GM23338 (cell line): Measurements from ENCODE around the gene NKAIN2.

Source experiments
- CREB1 ChIP-seq: fragments of 250-450 bp; sonication (Bioruptor Pico); IDR thresholded peaks from 2 replicates; pipeline ENCODE4 v1.5.0; 2020; ENCODE audit warnings: low read depth, mild to moderate bottlenecking, moderate library complexity
- CTCF ChIP-seq, 2 experiments: fragments of 200-600 bp in 1 of 2; sonication (generic) in 1 of 2; conservative IDR thresholded peaks; 2 replicates each; pipeline versions ENCODE4 v1.5.1 to v1.6.1; 2016 to 2017; ENCODE audit warnings: antibody characterized with exemption in 2 of 2, low read depth in 2 of 2, mild to moderate bottlenecking in 2 of 2, moderate library complexity in 1 of 2
- EZH2 ChIP-seq: fragments of 200-600 bp; sonication (generic); IDR thresholded peaks from one replicate; pipeline ENCODE4 v1.8.0; 2017; ENCODE audit warnings: antibody characterized with exemption, mild to moderate bottlenecking, low read depth; ENCODE audit not compliant: unreplicated experiment
- EZH2phosphoT487 ChIP-seq: fragments of 200-600 bp; sonication (generic); IDR thresholded peaks from one replicate; pipeline ENCODE4 v1.8.1; 2018; ENCODE audit warnings: antibody characterized with exemption; ENCODE audit not compliant: unreplicated experiment
- JUNB ChIP-seq: IDR thresholded peaks from one replicate; pipeline ENCODE4 v1.6.1; 2016; ENCODE audit warnings: antibody characterized with exemption; ENCODE audit not compliant: unreplicated experiment
- NANOG ChIP-seq: IDR thresholded peaks from 2 replicates; pipeline ENCODE4 v1.6.1; 2016; ENCODE audit warnings: antibody characterized with exemption, borderline replicate concordance
- POLR2AphosphoS5 ChIP-seq: IDR thresholded peaks from 2 replicates; pipeline ENCODE4 v1.6.1; 2016; ENCODE audit warnings: antibody characterized with exemption, low read depth
- REST ChIP-seq: IDR thresholded peaks from one replicate; pipeline ENCODE4 v1.6.1; 2018; ENCODE audit warnings: antibody characterized with exemption; ENCODE audit not compliant: unreplicated experiment
- ZNF114 ChIP-seq: fragments of 250-450 bp; sonication (Bioruptor Pico); IDR thresholded peaks from 2 replicates; pipeline ENCODE4 v1.5.0; 2020; ENCODE audit warnings: mild to moderate bottlenecking, moderate library complexity
- ZNF331 ChIP-seq: fragments of 250-450 bp; sonication (Bioruptor Pico); IDR thresholded peaks from 2 replicates; pipeline ENCODE4 v1.5.0; 2020; ENCODE audit warnings: low read depth, mild to moderate bottlenecking, moderate library complexity

- TF ChIP-seq CTCF (conservative IDR thresholded peaks at IDR 0.05; ENCODE audit: low read depth in 2 of 2) (no peak), EZH2phosphoT487 (no peak), POLR2AphosphoS5 (no peak), EZH2 (no peak), CREB1 (no peak), ZNF331 (no peak), NANOG (no peak), REST (no peak), JUNB (no peak), ZNF114 (CRISPR knock-in tag) (no peak)
Observed at GRCh38 chr6:124053315-124053714, 249.7 kb downstream of the NKAIN2 start.
